ENCODE data around the gene DYNLT2B.
"Not testable (repeated sequence)": the region's sequence is repeated elsewhere in the genome, so short reads cannot be mapped to it uniquely, and the experiment has no call there.

Gene DYNLT2B

DNA sequence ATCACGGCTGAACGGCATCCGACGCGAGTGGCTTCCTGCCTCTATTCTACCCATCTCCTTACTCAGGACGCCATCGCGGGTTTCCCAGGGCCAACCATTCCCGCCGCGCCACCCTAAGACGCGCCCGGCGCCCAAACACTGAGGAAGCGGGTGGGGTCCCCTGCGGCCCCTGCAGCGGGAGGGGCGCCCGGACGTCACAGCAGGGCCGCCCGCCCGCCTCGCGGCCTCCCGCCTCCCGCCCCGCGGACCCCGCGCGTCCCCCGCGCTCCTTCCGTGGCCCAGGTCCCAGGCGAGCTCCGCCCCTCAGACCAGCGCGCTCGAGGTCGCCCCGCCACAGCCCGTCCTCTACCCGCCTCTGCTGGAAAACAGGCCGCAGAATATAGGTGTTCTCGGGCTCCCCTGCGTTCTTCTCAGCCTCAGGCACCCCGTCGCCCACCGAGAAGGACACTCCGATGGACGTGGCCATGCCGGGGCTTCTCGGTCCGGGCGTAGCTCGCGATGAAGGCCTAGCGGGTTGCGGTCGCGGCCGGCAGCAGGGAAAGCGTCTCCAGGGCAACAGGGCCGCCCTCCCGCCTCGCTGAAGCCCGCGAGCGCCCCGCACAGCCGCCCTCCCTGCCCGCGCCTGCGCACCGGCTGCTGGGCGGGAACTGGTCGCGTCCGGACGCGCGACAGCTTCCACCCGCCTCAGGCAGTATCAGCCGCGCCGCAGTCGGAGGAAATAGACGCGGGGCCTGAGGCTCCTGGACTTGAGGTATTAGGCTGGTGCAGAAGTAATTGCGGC lies at the start of gene DYNLT2B:
DYNLT2B (minus strand) TSS at position 554 of the 781 bp plus-strand sequence; CDS start at position 466, 88 bp downstream.
- DNase-seq (ENCODE audit: low read depth in 1 of 2, low spot score in 1 of 2): peak; percentile 74 to 78

GRCh38 chr3:196365736-196366135 lies 47.7 kb upstream of the DYNLT2B start:
- no peak for DNase-seq (ENCODE audit: low read depth in 1 of 2, low spot score in 1 of 2)

DNA sequence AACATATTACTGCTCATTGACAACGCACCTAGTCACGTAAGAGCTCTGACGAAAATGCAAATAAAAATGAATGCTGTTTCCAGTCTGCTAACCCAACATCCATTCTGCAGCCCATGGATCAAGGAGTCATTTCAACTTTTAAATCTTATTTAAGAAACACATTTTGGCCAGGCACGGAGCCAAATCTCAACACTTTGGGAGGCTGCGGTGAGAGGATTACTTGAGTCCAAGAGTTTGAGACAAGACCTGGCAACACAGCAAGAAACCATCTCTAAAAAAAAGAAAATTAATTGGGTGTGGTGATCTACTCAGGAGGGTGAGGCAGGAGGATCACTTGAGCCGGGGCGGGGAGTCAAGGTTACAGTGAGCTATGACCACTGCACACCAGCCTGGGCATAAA lies 42.5 kb upstream of the DYNLT2B start:
- no peak for DNase-seq (ENCODE audit: low read depth in 1 of 2, low spot score in 1 of 2)

DNA sequence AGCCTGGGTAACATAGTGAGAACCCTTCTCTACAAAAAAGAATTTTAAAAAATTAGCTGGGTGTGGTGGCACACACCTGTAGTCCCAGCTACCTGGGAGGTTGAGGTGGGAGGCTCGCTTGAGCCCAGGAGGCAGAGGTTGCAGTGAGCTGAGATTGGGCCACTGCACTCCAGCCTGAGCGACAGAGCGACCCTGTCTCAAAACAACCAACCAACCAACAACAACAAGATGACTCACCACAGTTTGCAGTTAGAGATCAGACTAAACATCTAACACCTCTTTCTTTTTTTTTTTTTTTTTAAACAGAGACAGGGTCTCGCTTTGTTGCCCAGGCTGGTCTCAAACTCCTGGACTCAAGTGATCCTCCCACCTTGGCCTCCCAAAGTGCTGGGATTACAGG lies 40.5 kb upstream of the DYNLT2B start:
- not testable (repeated sequence) for DNase-seq (ENCODE audit: low read depth in 1 of 2, low spot score in 1 of 2)

GRCh38 chr3:196357905-196358304 lies 39.9 kb upstream of the DYNLT2B start:
- no peak for DNase-seq (ENCODE audit: low read depth in 1 of 2, low spot score in 1 of 2)

GRCh38 chr3:196356556-196356955 lies 38.5 kb upstream of the DYNLT2B start:
- no peak for DNase-seq (ENCODE audit: low read depth in 1 of 2, low spot score in 1 of 2)

DNA sequence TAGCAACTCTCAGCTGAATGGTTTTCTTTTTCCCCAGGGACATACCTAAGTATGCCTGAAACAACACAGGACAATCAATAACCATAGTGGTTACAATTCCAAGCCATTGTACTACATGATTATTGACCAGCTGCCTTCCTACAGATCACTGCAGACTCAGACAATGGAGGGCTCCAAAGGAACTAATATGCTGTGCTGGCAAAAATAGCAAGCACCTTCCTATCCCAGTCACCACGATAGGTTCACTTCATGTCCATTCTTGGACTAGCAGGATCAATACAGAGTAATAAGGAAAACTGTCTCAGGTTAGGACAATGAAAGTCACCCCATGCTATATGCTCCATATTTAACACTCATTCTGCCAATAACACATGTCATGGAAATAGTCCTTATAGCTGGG lies 37.6 kb upstream of the DYNLT2B start:
- DNase-seq (ENCODE audit: low read depth in 1 of 2, low spot score in 1 of 2): no peak

DNA sequence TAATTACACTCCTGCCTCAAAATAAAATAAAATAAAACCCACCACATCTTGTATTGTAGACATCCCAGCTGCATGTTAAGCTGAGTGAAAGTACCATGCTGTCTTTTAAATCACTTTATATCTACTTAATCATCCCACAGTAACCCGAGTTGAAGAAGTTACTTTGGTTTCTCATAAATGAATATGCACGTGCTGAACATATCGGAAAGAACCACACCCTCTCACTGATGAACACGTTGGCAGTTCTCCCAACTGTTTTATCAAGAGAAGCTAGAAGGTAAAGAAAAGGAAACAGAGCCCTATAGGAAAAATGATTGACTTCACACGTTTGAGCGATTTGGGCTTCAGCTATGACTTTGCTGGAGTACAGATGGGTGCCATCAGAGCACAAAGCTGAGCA lies 36.1 kb upstream of the DYNLT2B start:
- DNase-seq (ENCODE audit: low read depth in 1 of 2, low spot score in 1 of 2): no peak

DNA sequence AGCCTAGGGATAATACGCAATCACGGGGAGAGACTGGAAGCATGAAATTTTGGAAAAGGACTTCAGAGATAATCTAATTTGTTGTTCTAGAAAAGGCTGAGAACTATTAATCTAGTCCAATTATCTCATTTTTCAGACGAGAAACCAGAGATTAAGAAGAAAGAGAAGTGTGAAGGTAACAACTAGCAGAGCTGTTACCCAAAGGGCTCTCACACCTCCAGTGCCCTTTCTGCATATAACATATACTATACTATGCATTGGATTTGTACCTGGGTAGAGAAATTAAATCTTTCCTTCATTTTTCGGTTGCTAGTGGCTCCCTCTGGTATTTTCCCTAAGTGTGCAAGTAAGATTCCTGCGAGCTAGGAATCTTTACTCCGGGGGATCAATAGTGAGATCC lies 33.5 kb upstream of the DYNLT2B start:
- no peak for DNase-seq (ENCODE audit: low read depth in 1 of 2, low spot score in 1 of 2)

- no peak for DNase-seq (ENCODE audit: low read depth in 1 of 2, low spot score in 1 of 2)
Measured at GRCh38 chr3:196350067-196350466, 32.0 kb upstream of the DYNLT2B start.

DNA sequence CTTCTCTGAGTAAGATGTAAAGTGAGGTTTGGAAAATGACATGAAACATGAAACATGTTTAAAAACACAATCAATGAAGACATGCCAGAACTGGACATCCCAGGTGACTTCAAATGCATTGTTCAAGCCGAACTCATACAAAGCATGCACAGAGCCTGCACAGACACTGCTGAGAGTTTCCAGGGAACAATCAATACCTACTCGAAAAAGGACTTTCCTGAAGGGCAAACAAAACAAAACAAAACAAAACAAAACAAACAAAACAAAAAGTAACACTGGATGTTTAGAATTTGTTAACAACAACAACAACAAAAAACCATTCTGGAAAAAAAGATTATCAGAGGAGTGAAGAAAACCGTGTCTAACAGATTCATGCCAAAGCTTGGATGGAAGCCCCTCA lies 30.7 kb upstream of the DYNLT2B start:
- no peak for DNase-seq (ENCODE audit: low read depth in 1 of 2, low spot score in 1 of 2)

DNA sequence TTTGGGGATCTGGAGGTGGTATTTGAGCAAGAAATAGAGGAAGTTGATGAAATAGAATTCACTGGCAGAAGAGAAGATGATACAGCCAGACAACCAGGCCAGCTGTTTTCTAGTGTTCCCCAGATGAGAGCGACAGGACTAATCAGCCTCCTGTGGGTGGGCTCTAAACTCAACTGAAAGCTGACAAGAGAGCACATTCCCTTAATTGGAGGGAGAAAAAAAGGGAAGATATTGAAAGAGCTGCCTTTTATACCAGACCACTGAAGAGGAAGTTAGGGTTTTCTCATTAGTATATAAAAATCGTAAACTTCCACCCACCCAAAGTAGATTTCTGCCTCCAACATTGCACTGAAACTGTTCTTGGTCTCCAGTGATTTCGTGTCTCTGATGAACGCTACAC lies 26.6 kb upstream of the DYNLT2B start:
- DNase-seq (ENCODE audit: low read depth in 1 of 2, low spot score in 1 of 2): no peak

GRCh38 chr3:196343917-196344316 lies 25.9 kb upstream of the DYNLT2B start:
- not testable (repeated sequence) for DNase-seq (ENCODE audit: low read depth in 1 of 2, low spot score in 1 of 2)

DNA sequence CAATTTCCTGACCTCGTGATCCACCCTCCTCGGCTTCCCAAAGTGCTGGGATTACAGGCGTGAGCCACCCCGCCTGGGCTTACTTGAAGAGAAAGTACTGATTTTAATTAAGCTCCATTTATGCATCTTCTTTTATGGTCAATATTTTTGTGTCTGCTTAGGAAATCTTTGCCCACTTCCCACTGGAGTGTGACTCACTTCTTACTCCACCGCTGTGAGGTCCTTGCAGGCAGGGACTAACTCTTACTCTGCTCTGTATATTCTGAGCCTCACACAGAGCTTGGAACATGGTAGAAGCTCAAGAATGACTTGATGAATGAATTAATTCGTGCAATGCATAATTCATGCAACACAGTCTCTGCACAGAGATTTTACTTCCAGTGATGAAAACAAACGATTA lies 23.1 kb upstream of the DYNLT2B start:
- DNase-seq (ENCODE audit: low read depth in 1 of 2, low spot score in 1 of 2): no peak

DNA sequence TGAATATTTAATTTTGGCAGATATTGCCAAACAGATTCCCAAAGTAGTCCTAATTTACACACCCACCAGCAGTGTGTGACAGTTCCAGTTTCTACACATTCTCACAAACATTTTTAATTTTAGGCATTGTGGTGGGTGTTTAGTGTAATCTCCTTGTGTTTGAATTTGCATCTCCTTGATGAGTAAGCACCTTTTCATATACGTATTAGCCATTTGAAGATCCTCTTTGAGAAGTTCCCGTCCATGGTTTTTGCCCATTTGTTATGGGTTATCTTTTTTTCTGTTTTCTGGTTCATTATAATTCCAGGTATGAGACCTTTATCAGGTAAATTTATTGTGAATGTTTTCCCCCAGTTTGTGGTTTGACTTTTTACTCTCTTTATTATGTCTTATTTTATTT lies 22.4 kb upstream of the DYNLT2B start:
- DNase-seq (ENCODE audit: low read depth in 1 of 2, low spot score in 1 of 2): no peak

- DNase-seq (ENCODE audit: low read depth in 1 of 2, low spot score in 1 of 2): no peak
Measured at GRCh38 chr3:196339493-196340254, 21.6 kb upstream of the DYNLT2B start.

GRCh38 chr3:196339044-196339443 lies 21.0 kb upstream of the DYNLT2B start:
- DNase-seq (ENCODE audit: low read depth in 1 of 2, low spot score in 1 of 2): no peak

GRCh38 chr3:196336319-196337145 lies 18.5 kb upstream of the DYNLT2B start:
- no peak for DNase-seq (ENCODE audit: low read depth in 1 of 2, low spot score in 1 of 2)

DNA sequence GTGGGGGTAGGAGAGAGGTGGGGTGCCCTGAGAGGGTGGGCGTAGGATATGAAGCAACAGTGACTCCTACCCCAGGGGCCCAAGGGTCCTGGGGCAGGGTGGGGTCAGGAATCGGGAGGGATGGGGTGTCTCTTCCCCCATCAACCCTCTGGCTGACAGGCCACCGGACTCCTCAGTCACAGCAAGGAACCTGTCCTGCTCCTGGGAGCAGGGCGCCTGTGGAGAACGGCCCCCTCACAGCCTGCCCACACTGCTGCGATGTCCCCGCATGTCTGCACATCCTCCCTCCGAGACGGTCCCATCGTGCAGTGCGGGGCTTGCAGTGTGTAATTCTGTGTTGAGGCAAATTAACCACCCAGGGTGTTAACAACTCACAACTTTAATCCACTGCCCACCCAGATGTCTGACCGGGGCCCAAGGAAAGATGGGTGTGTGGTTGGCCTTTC lies 17.5 kb upstream of the DYNLT2B start:
- no peak for DNase-seq (ENCODE audit: low read depth in 1 of 2, low spot score in 1 of 2)

- DNase-seq (ENCODE audit: low read depth in 1 of 2, low spot score in 1 of 2): no peak
Measured at GRCh38 chr3:196334982-196335381, 16.9 kb upstream of the DYNLT2B start.

DNA sequence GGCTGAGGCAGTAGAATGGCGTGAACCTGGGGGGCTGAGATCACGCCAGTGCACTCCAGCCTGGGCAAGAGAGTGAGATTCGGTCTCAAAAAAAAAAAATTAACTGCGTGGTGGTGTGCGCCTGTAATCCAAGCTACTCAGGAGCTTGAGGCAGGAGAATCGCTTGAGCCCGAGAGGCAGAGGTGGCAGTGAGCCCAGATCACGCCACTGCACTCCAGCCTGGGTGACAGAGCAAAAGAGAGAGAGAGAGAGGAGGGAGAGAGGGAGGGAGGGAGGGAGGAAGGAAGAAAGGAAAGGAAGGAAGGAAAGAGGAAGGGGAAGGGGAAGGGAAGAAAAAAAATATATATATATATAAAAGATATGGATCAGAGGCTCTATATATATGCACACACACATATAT lies 14.1 kb upstream of the DYNLT2B start:
- DNase-seq (ENCODE audit: low read depth in 1 of 2, low spot score in 1 of 2): no peak

- no peak for DNase-seq (ENCODE audit: low read depth in 1 of 2, low spot score in 1 of 2)
Measured at GRCh38 chr3:196327405-196327804, 9.4 kb upstream of the DYNLT2B start.

All from activated CD4-positive, alpha-beta T cell treated with anti-CD3 and anti-CD28 coated beads, Interleukin-2, amount 50 U/mL, for 24 hours (primary cell).